Measurements from ENCODE around the gene ANK2. TPM values are rescaled to one million over a fixed set of nuclear protein-coding genes. Genes with fewer than 3 reads are reported as not detected.

ANK2 gene
- total RNA-seq, 1 donor from 2014 or later, result 4.5 TPM

- no peak for ATAC-seq (ENCODE audit: low read depth)
- H3K36me3 Mint-ChIP-seq (ENCODE audit: low read depth), result no peaks in the 10 kb centered on the region
- H3K4me1 Mint-ChIP-seq, result no peaks in the 10 kb centered on the region
- DNase-seq, result no peak
- H3K27ac Mint-ChIP-seq, result no peak overlapping the region
- H3K4me3 Mint-ChIP-seq, result no peak overlapping the region
- no peaks in the 10 kb centered on the region for H3K9me3 Mint-ChIP-seq
- H3K27me3 Mint-ChIP-seq, result no peaks in the 10 kb centered on the region
- ChIA-PET POLR2A (no interaction called here), CTCF (no interaction called here)
- no peak for TF ChIP-seq CTCF (IDR thresholded peaks at IDR 0.05)
- intact Hi-C loops (cut with micrococcal nuclease), result no loop called here
These were observed 44.9 kb downstream of the ANK2 start for GRCh38 chr4:113094331-113094730.

- Mint-ChIP-seq H3K9me3 (no peaks in the 10 kb centered on the region), H3K4me1 (no peaks in the 10 kb centered on the region), H3K4me3 (no peak overlapping the region), H3K27me3 (no peaks in the 10 kb centered on the region), H3K27ac (no peak overlapping the region), H3K36me3 (ENCODE audit: low read depth) (no peaks in the 10 kb centered on the region)
- CTCF ChIA-PET, result no interaction called here
- POLR2A ChIA-PET, result no interaction called here
- ATAC-seq (ENCODE audit: low read depth) (no peak), DNase-seq (no peak)
- intact Hi-C loops (cut with micrococcal nuclease), result no loop called here
- TF ChIP-seq CTCF (IDR thresholded peaks at IDR 0.05), result no peak
These were observed 45.3 kb downstream of the ANK2 start for GRCh38 chr4:113094802-113095201.

- ChIA-PET CTCF (no interaction called here), POLR2A (no interaction called here)
- ATAC-seq (ENCODE audit: low read depth) (no peak), DNase-seq (no peak)
- no peaks in the 10 kb centered on the region for H3K27me3 Mint-ChIP-seq
- H3K27ac Mint-ChIP-seq, result no peak overlapping the region
- H3K4me1 Mint-ChIP-seq, result no peaks in the 10 kb centered on the region
- H3K9me3 Mint-ChIP-seq, result no peaks in the 10 kb centered on the region
- no peak overlapping the region for H3K4me3 Mint-ChIP-seq
- intact Hi-C loops (cut with micrococcal nuclease), result no loop called here
- no peak for TF ChIP-seq CTCF (IDR thresholded peaks at IDR 0.05)
- H3K36me3 Mint-ChIP-seq (ENCODE audit: low read depth), result no peaks in the 10 kb centered on the region
These were observed 52.2 kb downstream of the ANK2 start for GRCh38 chr4:113101669-113102068.

- H3K4me1 Mint-ChIP-seq, result no peaks in the 10 kb centered on the region
- no peaks in the 10 kb centered on the region for H3K27me3 Mint-ChIP-seq
- no peaks in the 10 kb centered on the region for H3K9me3 Mint-ChIP-seq
- ATAC-seq (ENCODE audit: low read depth) (no peak), DNase-seq (no peak)
- no peak overlapping the region for H3K27ac Mint-ChIP-seq
- no peak for TF ChIP-seq CTCF (IDR thresholded peaks at IDR 0.05)
- intact Hi-C loops (cut with micrococcal nuclease), result no loop called here
- no peak overlapping the region for H3K4me3 Mint-ChIP-seq
- ChIA-PET CTCF (no interaction called here), POLR2A (no interaction called here)
- H3K36me3 Mint-ChIP-seq (ENCODE audit: low read depth), result no peaks in the 10 kb centered on the region
These were observed 54.1 kb downstream of the ANK2 start for GRCh38 chr4:113103556-113103955.

- no peak for ATAC-seq (ENCODE audit: low read depth)
- H3K4me1 Mint-ChIP-seq, result no peaks in the 10 kb centered on the region
- intact Hi-C loops (cut with micrococcal nuclease), result no loop called here
These were observed 56.7 kb downstream of the ANK2 start for GRCh38 chr4:113106108-113106507.

More at GRCh38 chr4:113106108-113106507, 56.7 kb downstream of the ANK2 start:
- DNase-seq, result no peak
- no peak for TF ChIP-seq CTCF (IDR thresholded peaks at IDR 0.05)
- Mint-ChIP-seq H3K36me3 (ENCODE audit: low read depth) (no peaks in the 10 kb centered on the region), H3K4me3 (no peak overlapping the region), H3K9me3 (no peaks in the 10 kb centered on the region), H3K27ac (no peak overlapping the region), H3K27me3 (no peaks in the 10 kb centered on the region)
- ChIA-PET CTCF (no interaction called here), POLR2A (no interaction called here)
